Endothelial cell of umbilical vein (primary cell): ENCODE data around the gene TNFAIP8. TPM values are rescaled to one million over a fixed set of nuclear protein-coding genes. Genes with fewer than 3 reads are reported as not detected.

ENCODE experiments used
- BruUV-seq: library from RNA; stranded (reverse); fragments of 400-500 nt; replicated peaks from 2 replicates; lab custom pipeline; 2021; lab: Mats Ljungman, UMichigan
- CTCF ChIA-PET: fragments of 300-600, 350-600 bp; sonication (Branson Sonifier 250); formaldehyde crosslinking; loops from one replicate; lab custom pipeline; 2021; ENCODE audit warnings: antibody characterized with exemption, inconsistent platforms; lab: Charles Lee
- POLR2A ChIA-PET: fragments of 300-600, 350-600 bp; sonication (Branson Sonifier 250); formaldehyde crosslinking; loops from one replicate; lab custom pipeline; 2021; ENCODE audit warnings: antibody characterized with exemption, inconsistent platforms; lab: Charles Lee
- DNase-seq: peaks from one replicate; pipeline ENCODE4 v3.0.0-alpha.2; 2011; ENCODE audit warnings: low read depth, low spot score
- FAIRE-seq: peaks from 2 replicates; lab custom pipeline; 2011; peaks lifted over from hg19 to GRCh38; lab: Jason Lieb, UNC
- H2AFZ ChIP-seq: 2 replicates; pipeline ENCODE4 v1.6.0; 2012; ENCODE audit warnings: low read depth, low read length, control low read depth, inconsistent platforms
- H3K27ac ChIP-seq: 2 replicates; pipeline ENCODE4 v1.5.1; 2011; ENCODE audit warnings: low read depth, mild to moderate bottlenecking, control low read depth, low read length, moderate library complexity; ENCODE audit not compliant: insufficient read depth
- H3K27me3 ChIP-seq, 2 experiments: 2 replicates each; pipeline versions ENCODE4 v1.6.0 to v1.6.1; 2011; ENCODE audit warnings: low read length in 2 of 2, mixed read lengths in 1 of 2; ENCODE audit not compliant: control insufficient read depth in 2 of 2, insufficient read depth in 2 of 2
- H3K36me3 ChIP-seq, 2 experiments: 2 replicates in 1 of 2; 3 replicates in 1 of 2; pipeline ENCODE4 v1.5.1; 2011; ENCODE audit warnings: low read length in 2 of 2, mild to moderate bottlenecking in 1 of 2, moderate library complexity in 1 of 2; ENCODE audit not compliant: control insufficient read depth in 2 of 2, insufficient read depth in 2 of 2; ENCODE audit errors: extremely low read depth in 1 of 2
- H3K4me1 ChIP-seq: 3 replicates; pipeline ENCODE4 v1.5.1; 2011; ENCODE audit warnings: mild to moderate bottlenecking, low read length; ENCODE audit not compliant: control insufficient read depth, insufficient read depth; ENCODE audit errors: extremely low read depth
- H3K4me2 ChIP-seq: 2 replicates; pipeline ENCODE4 v1.6.1; 2011; ENCODE audit warnings: low read length, control low read depth, mixed read lengths; ENCODE audit not compliant: insufficient read depth
- H3K4me3 ChIP-seq, 3 experiments: fragments of 200-600 bp in 1 of 3; sonication (generic), shearing (Covaris generic) in 1 of 3; replicated peaks in 1 of 3; 2 replicates each; pipeline ENCODE4 v1.5.1; 2011 to 2016; ENCODE audit warnings: control low read depth in 3 of 3, low read length in 3 of 3, mild to moderate bottlenecking in 2 of 3, inconsistent platforms in 1 of 3, low read depth in 1 of 3, moderate library complexity in 1 of 3; ENCODE audit not compliant: insufficient read depth in 1 of 3
- H3K79me2 ChIP-seq: 2 replicates; pipeline ENCODE4 v1.6.0; 2012; ENCODE audit warnings: low read length, inconsistent platforms; ENCODE audit not compliant: control insufficient read depth, insufficient read depth
- H3K9ac ChIP-seq: replicated peaks from 2 replicates; pipeline ENCODE3; 2011; ENCODE audit warnings: low read length, control low read depth; ENCODE audit not compliant: insufficient read depth; ENCODE audit errors: extremely low read depth
- H3K9me1 ChIP-seq: replicated peaks from 3 replicates; pipeline ENCODE4 v1.6.0; 2011; ENCODE audit warnings: mild to moderate bottlenecking, low read length; ENCODE audit not compliant: control insufficient read depth, insufficient read depth; ENCODE audit errors: extremely low read depth
- H3K9me3 ChIP-seq: replicated peaks from 2 replicates; pipeline ENCODE4 v1.5.1; 2012; ENCODE audit warnings: low read length, inconsistent platforms; ENCODE audit not compliant: control insufficient read depth, insufficient read depth
- H4K20me1 ChIP-seq: replicated peaks from 2 replicates; pipeline ENCODE3; 2011; ENCODE audit warnings: mild to moderate bottlenecking, low read length; ENCODE audit not compliant: control insufficient read depth, insufficient read depth; ENCODE audit errors: extremely low read depth
- EZH2 ChIP-seq: IDR thresholded peaks from 2 replicates; pipeline ENCODE4 v1.6.1; 2012; ENCODE audit warnings: borderline replicate concordance, low read depth, mild to moderate bottlenecking, moderate library complexity, low read length, inconsistent platforms; ENCODE audit not compliant: severe bottlenecking
- FOS ChIP-seq: IDR thresholded peaks from 2 replicates; pipeline ENCODE4 v1.6.1; 2011; ENCODE audit warnings: mild to moderate bottlenecking, low read length, moderate library complexity, borderline replicate concordance; ENCODE audit not compliant: insufficient read depth
- GATA2 ChIP-seq: IDR thresholded peaks from 2 replicates; pipeline ENCODE4 v1.7.0; 2011; ENCODE audit warnings: low read depth, mild to moderate bottlenecking, moderate library complexity, mixed read lengths, low read length; ENCODE audit not compliant: insufficient read length, insufficient read depth
- JUN ChIP-seq: IDR thresholded peaks from 2 replicates; pipeline ENCODE4 v1.6.1; 2011; ENCODE audit warnings: borderline replicate concordance, low read depth; ENCODE audit not compliant: insufficient read length, insufficient read depth
- MYC ChIP-seq: IDR thresholded peaks from one replicate; pipeline ENCODE4 v1.6.1; 2011; ENCODE audit warnings: mild to moderate bottlenecking, low read depth, low read length
- POLR2A ChIP-seq: IDR thresholded peaks from 2 replicates; pipeline ENCODE4 v1.6.1; 2012; ENCODE audit warnings: low read depth, mild to moderate bottlenecking, control low read depth, low read length
- POLR2AphosphoS5 ChIP-seq: IDR thresholded peaks from 2 replicates; pipeline ENCODE4 v1.6.1; 2012; ENCODE audit warnings: low read depth, mild to moderate bottlenecking, control low read depth, low read length, moderate library complexity; ENCODE audit not compliant: insufficient read depth
- dilution Hi-C: fragments of 300-500 bp; cut with MboI; formaldehyde crosslinking; loops from one replicate; pipeline ENCODE4 v1.15.0; 2019; ENCODE audit warnings: low sequenced_read_pairs; ENCODE audit not compliant: extremely low pct_ligation_motif_present
- intact Hi-C: fragments of 100-400 bp; cut with micrococcal nuclease; formaldehyde crosslinking; loops from one replicate; pipeline ENCODE4 v1.10.0; 2022
- polyA plus RNA-seq, 4 experiments: library from polyadenylated mRNA; depleted of rRNA in 3 of 4; stranded (reverse) in 3 of 4; unstranded in 1 of 4; fragments of >200 nt; gene quantifications; 2 replicates each; pipeline versions ENCODE4 v1.2.1 to v1.2.3, GENCODE V29; 2011 to 2012; ENCODE audit warnings: missing spikeins in 1 of 4
- total RNA-seq: library from RNA; stranded (reverse); gene quantifications from 2 replicates; pipeline ENCODE4 v1.2.3, GENCODE V29; 2021
- TF ChIP-seq, protein P1 (sequence below), 2 donors: IDR thresholded peaks; 1 replicate in 1 of 2; 2 replicates in 1 of 2; pipeline ENCODE4 v1.5.1; 2011; ENCODE audit warnings: low read length in 2 of 2, mild to moderate bottlenecking in 2 of 2, moderate library complexity in 2 of 2, control low read depth in 1 of 2, inconsistent platforms in 1 of 2, low read depth in 1 of 2; ENCODE audit not compliant: insufficient read depth in 1 of 2; ENCODE audit errors: extremely low read depth in 1 of 2
- TF ChIP-seq, protein P2 (sequence below): IDR thresholded peaks from 2 replicates; pipeline ENCODE4 v1.6.1; 2011; ENCODE audit not compliant: insufficient read depth, insufficient read length

TNFAIP8 gene
- total and polyA plus RNA-seq, 2 donors (not counting 3 experiments of a cell fraction or from before 2014, with no cell fraction given): 4.7 to 7.4 TPM

DNA sequence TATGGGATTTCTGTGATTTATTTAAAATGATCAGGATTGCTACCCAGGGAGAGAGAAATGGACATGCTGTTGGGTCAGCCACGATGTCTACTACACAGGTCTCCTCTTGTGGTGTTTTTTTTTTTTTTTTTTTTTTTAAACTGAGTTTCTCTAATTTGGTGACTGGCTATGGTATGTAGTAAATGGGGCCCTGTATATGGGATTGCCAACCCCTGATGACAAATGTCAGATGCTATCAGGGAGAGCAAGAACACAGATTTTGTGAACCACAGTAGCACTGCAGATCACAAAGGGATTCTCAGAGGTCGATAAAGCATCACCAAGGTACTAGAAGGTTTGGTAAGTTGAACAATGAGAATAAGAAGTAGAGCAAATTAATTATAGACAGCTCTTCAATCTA lies 16.5 kb upstream of the TNFAIP8 start:
- H2AFZ ChIP-seq: no peak overlapping the region
- no peaks in the 10 kb centered on the region for H4K20me1 ChIP-seq
- H3K4me2 ChIP-seq: no peak overlapping the region
- no peaks in the 10 kb centered on the region for H3K9me3 ChIP-seq
- H3K79me2 ChIP-seq: no peaks in the 10 kb centered on the region
- no peak overlapping the region for H3K9ac ChIP-seq
- TF ChIP-seq, protein P1, sequence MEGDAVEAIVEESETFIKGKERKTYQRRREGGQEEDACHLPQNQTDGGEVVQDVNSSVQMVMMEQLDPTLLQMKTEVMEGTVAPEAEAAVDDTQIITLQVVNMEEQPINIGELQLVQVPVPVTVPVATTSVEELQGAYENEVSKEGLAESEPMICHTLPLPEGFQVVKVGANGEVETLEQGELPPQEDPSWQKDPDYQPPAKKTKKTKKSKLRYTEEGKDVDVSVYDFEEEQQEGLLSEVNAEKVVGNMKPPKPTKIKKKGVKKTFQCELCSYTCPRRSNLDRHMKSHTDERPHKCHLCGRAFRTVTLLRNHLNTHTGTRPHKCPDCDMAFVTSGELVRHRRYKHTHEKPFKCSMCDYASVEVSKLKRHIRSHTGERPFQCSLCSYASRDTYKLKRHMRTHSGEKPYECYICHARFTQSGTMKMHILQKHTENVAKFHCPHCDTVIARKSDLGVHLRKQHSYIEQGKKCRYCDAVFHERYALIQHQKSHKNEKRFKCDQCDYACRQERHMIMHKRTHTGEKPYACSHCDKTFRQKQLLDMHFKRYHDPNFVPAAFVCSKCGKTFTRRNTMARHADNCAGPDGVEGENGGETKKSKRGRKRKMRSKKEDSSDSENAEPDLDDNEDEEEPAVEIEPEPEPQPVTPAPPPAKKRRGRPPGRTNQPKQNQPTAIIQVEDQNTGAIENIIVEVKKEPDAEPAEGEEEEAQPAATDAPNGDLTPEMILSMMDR (IDR thresholded peaks at IDR 0.05; ENCODE audit: extremely low read depth in 1 of 2, insufficient read depth in 1 of 2, low read depth in 1 of 2, low read length in 2 of 2): no peak
- TF ChIP-seq POLR2A: no peak
- TF ChIP-seq MYC: no peak
- no peak for TF ChIP-seq FOS
- TF ChIP-seq, protein P2, sequence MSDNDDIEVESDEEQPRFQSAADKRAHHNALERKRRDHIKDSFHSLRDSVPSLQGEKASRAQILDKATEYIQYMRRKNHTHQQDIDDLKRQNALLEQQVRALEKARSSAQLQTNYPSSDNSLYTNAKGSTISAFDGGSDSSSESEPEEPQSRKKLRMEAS: no peak
- TF ChIP-seq POLR2AphosphoS5: no peak
- no peak for TF ChIP-seq JUN
- no peak for TF ChIP-seq EZH2
- TF ChIP-seq GATA2: no peak
- DNase-seq (no peak), FAIRE-seq (no peak)
- intact Hi-C loops (no loop called here), dilution Hi-C loops (no loop called here)
- ChIA-PET CTCF (interaction anchor here (0.8 to 2.2 kb wide), 5 partner anchors 15 to 318 kb away, joined by 3 to 7 read pairs (median 5); no protein-coding TSS in a partner anchor), POLR2A (no interaction called here)
- no peak overlapping the region for H3K27ac ChIP-seq
- H3K9me1 ChIP-seq: no peaks in the 10 kb centered on the region
- BruUV-seq: no TSS peak
- H3K27me3 ChIP-seq: no peaks in the 10 kb centered on the region
- peaks cover 7% of the 10 kb centered on the region for H3K4me1 ChIP-seq
- H3K36me3 ChIP-seq: no peaks in the 10 kb centered on the region
- H3K4me3 ChIP-seq: no peak overlapping the region
